Smooth muscle cell (in vitro differentiated cells): ENCODE results near the gene HYDIN. TPM values are rescaled to one million over a fixed set of nuclear protein-coding genes. Genes with fewer than 3 reads are reported as not detected.
"Not testable (repeated sequence)": the region's sequence is repeated elsewhere in the genome, so short reads cannot be mapped to it uniquely, and the experiment has no call there.

Experiments used
- DNase-seq: peaks from one replicate; lab custom pipeline; 2025; ENCODE audit not compliant: unreplicated experiment; lab: John Stamatoyannopoulos, UW
- H2AFZ ChIP-seq: fragments of 200-600 bp; sonication (generic); 2 replicates; pipeline ENCODE4 v1.6.0; 2016; ENCODE audit warnings: antibody characterized with exemption, low read depth, mild to moderate bottlenecking
- H3F3A ChIP-seq: fragments of 200-600 bp; sonication (generic); 2 replicates; pipeline ENCODE4 v1.6.0; 2017; ENCODE audit warnings: antibody characterized with exemption, low read depth
- H3K27ac ChIP-seq: fragments of 200-600 bp; sonication (generic); 2 replicates; pipeline ENCODE4 v1.5.1; 2016; ENCODE audit warnings: low read depth, mild to moderate bottlenecking
- H3K27me3 ChIP-seq: fragments of 200-600 bp; sonication (generic); 2 replicates; pipeline ENCODE4 v1.6.1; 2016; ENCODE audit warnings: low read depth, mild to moderate bottlenecking
- H3K36me3 ChIP-seq: fragments of 200-600 bp; sonication (generic); 2 replicates; pipeline ENCODE4 v1.5.1; 2016; ENCODE audit warnings: low read depth
- H3K4me1 ChIP-seq: fragments of 200-600 bp; sonication (generic); 2 replicates; pipeline ENCODE4 v1.5.1; 2016; ENCODE audit warnings: low read depth
- H3K4me2 ChIP-seq: fragments of 200-600 bp; sonication (generic); 2 replicates; pipeline ENCODE4 v1.6.0; 2016; ENCODE audit warnings: mild to moderate bottlenecking
- H3K4me3 ChIP-seq: fragments of 200-600 bp; sonication (generic); 2 replicates; pipeline ENCODE4 v1.5.1; 2016; ENCODE audit warnings: mild to moderate bottlenecking
- H3K79me2 ChIP-seq: fragments of 200-600 bp; sonication (generic); 2 replicates; pipeline ENCODE4 v1.6.0; 2016; ENCODE audit warnings: low read depth, mild to moderate bottlenecking
- H3K9ac ChIP-seq: fragments of 200-600 bp; sonication (generic); 2 replicates; pipeline ENCODE4 v1.6.0; 2016; ENCODE audit warnings: low read depth
- H3K9me3 ChIP-seq: fragments of 200-600 bp; sonication (generic); replicated peaks from 2 replicates; pipeline ENCODE4 v1.5.1; 2016; ENCODE audit warnings: low read depth
- H4K20me1 ChIP-seq: fragments of 200-600 bp; sonication (generic); 2 replicates; pipeline ENCODE4 v1.6.0; 2016; ENCODE audit warnings: low read depth
- CTCF ChIP-seq: fragments of 200-600 bp; sonication (generic); IDR thresholded peaks from 2 replicates; pipeline ENCODE4 v1.5.1; 2017; ENCODE audit warnings: borderline replicate concordance, mild to moderate bottlenecking, antibody characterized with exemption; ENCODE audit not compliant: insufficient read depth, poor library complexity, severe bottlenecking
- WGBS: methylation state at CpG from one replicate; pipeline ENCODE4 v1.1.7; 2016; ENCODE audit warnings: low lambda C conversion rate; 5-methylcytosine and 5-hydroxymethylcytosine counted together
- polyA plus RNA-seq: library from polyadenylated mRNA; unstranded; fragments of >200 nt; fragmentation: Nextera tagmentation; extraction: Ambion mirVana; gene quantifications from 2 replicates; pipeline ENCODE4 v1.2.1, GENCODE V29; 2016
- total RNA-seq: library from RNA; depleted of rRNA; stranded (reverse); fragments of >200 nt; gene quantifications from 2 replicates; pipeline ENCODE4 v1.2.3, GENCODE V29; 2014

HYDIN gene
- total and polyA plus RNA-seq, 2 experiments from 2014 or later: 0.41 to 0.45 TPM

- not testable (repeated sequence) for H3K9me3 ChIP-seq, H3K4me2 ChIP-seq, H2AFZ ChIP-seq, H3K9ac ChIP-seq, H3K36me3 ChIP-seq, H3F3A ChIP-seq, H4K20me1 ChIP-seq, DNase-seq, H3K4me3 ChIP-seq, H3K27ac ChIP-seq, H3K4me1 ChIP-seq, H3K27me3 ChIP-seq, H3K79me2 ChIP-seq
- WGBS: 80% methylated on average over 3 of the region's 4 CpGs
These were observed 406.9 kb downstream of the HYDIN start for GRCh38 chr16:70823498-70824118.

GRCh38 chr16:70822734-70823133, 407.8 kb downstream of the HYDIN start:
- not testable (repeated sequence) for H3K27ac ChIP-seq, H3K79me2 ChIP-seq, H3K9me3 ChIP-seq, H3K4me2 ChIP-seq, H3K27me3 ChIP-seq, H4K20me1 ChIP-seq, DNase-seq, H3K4me3 ChIP-seq, H3F3A ChIP-seq, H3K36me3 ChIP-seq, H3K9ac ChIP-seq, H2AFZ ChIP-seq, H3K4me1 ChIP-seq
- WGBS: 31% methylated on average over 1 of the region's 2 CpGs

- H2AFZ ChIP-seq, H3K79me2 ChIP-seq, H3K27me3 ChIP-seq, H3K9me3 ChIP-seq, H3K4me3 ChIP-seq, H3K4me1 ChIP-seq, H3F3A ChIP-seq, DNase-seq, H3K36me3 ChIP-seq, H3K9ac ChIP-seq, H3K4me2 ChIP-seq, H3K27ac ChIP-seq, H4K20me1 ChIP-seq: not testable (repeated sequence)
- WGBS: 87% methylated on average over 10 of the region's 13 CpGs
These were observed 412.4 kb downstream of the HYDIN start for GRCh38 chr16:70818088-70818487.

GRCh38 chr16:70809392-70810060, 421.0 kb downstream of the HYDIN start:
- Histone ChIP-seq H4K20me1 (no peaks in the 10 kb centered on the region), H3K4me2 (no peak overlapping the region), H3K9ac (no peak overlapping the region), H3K9me3 (no peaks in the 10 kb centered on the region), H3K27ac (no peak overlapping the region), H3K27me3 (peaks cover 37% of the 10 kb centered on the region), H2AFZ (no peak overlapping the region), H3K4me3 (no peak overlapping the region), H3K79me2 (no peaks in the 10 kb centered on the region), H3K36me3 (no peaks in the 10 kb centered on the region), H3K4me1 (no peaks in the 10 kb centered on the region), H3F3A (no peaks in the 10 kb centered on the region)
- 76% methylated on average over 9 of the region's 9 CpGs for WGBS
- DNase-seq: no peak
- TF ChIP-seq CTCF: no peak

GRCh38 chr16:70808371-70808770, 422.2 kb downstream of the HYDIN start:
- Histone ChIP-seq H3K9me3 (no peaks in the 10 kb centered on the region), H3K9ac (no peak overlapping the region), H3K4me2 (no peak overlapping the region), H3K36me3 (no peaks in the 10 kb centered on the region), H3K4me3 (no peak overlapping the region), H3K79me2 (no peaks in the 10 kb centered on the region), H3K27ac (no peak overlapping the region), H3F3A (no peaks in the 10 kb centered on the region), H3K27me3 (peaks cover 37% of the 10 kb centered on the region), H4K20me1 (no peaks in the 10 kb centered on the region), H3K4me1 (no peaks in the 10 kb centered on the region), H2AFZ (no peak overlapping the region)
- no peak for DNase-seq
- peak; percentile 5 for TF ChIP-seq CTCF
